ENCODE results near the gene BCL7A.

BCL7A gene

DNA sequence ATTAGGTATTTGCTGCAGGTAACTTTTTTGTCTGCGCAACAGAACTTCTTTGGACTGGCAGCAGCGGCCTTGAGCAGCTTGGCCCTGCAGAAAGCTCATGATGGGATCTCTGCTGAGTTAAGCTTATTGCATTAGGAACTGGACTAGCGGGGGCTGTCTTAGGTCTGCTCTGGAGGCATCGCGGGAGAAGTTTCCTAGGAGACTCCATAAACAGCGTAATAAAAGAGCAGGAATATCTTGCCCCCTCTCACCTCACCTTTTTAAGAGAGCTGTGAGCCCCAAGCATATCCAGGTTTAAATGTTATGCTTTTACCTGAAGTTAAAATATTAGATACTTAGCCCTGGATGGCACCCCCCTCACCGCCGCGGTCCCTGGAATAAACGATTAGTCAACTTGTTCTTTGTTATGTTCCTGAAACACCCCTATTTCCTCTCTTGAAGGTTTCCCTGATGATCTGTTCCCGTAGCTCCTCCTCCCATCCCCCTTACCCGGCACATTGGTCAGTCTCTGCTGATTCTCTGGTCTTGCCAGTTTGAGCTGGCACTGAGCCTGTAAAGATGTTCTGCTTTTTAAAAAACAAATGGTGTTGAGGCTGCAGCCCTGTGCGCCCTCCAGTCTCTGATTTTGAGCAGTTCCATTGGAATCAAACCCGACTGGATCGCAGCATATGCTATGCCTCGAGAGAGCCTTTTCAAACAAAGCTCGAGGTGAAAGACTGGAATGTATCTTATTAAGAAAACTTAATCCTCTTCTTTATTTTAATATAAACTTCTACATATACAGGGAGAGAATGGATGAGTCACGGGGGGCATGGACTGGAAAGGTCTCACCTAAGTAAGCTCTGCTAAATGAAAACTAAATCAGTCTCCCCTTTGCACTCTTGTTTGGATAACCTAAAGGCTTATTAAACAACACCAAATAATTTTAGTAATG lies 58.7 kb downstream of the BCL7A start:
- peak; percentile 64 for DNase-seq

- no peak for DNase-seq
Measured at GRCh38 chr12:122081083-122081696, 59.5 kb downstream of the BCL7A start.

GRCh38 chr12:122081697-122082221 lies 60.1 kb downstream of the BCL7A start:
- peak; percentile 71 for DNase-seq

DNA sequence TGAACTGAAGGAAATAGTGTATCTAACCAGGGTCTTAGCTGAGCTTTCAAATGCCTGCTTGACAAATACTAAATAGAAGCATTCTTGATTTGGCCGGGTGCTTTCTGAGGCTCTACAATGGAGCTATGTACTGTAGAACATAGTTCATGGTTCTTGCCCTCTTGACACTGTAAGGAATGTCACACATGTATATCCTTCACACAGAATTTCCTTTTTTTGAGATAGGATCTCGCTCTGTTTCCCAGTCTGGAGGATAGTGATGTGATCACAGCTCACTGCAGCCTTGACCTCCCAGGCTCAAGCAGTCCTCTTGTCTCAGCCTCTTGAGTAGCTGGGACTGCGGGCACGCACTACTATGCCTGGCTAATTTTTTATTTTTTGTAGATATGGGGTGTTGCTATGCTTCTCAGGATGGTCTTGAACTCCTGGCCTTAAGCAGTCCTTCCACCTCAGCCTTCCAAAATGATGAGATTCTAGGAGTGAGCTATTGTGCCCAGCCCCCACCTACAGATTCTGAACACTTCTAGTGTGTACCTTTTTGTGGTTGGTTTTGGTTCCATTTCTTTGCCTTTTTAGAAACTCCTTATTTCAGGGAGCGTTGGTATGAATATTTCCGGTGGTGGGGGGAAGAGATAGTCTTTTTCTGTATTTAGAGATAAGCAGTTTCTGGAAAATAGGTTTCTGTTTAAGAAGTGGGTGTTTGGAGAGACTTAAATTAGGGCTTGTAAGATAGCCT lies 61.1 kb downstream of the BCL7A start:
- no peak for DNase-seq

- DNase-seq = no peak
Measured at GRCh38 chr12:122084857-122085405, 63.2 kb downstream of the BCL7A start.

GRCh38 chr12:122085591-122085990 lies 63.9 kb downstream of the BCL7A start:
- no peak for DNase-seq

DNA sequence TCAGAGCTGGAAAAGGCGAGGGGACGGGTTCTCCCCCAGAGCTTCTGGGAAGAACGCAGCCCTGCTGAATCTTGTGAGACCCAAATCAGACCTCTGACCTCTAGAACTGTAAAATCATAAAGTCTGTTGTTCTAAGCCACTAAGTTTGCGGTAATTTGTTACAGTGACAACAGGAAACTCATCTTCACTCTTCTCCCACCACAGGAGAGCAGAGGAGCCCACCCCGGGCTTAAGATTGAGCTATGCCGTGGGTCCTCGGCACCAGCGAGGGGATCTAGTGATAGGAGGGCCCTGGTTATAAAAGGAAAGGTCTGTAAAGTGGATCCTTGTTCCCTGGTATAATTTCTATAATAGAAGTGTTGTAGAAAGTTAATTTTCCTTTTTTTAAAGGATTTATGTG lies 64.4 kb downstream of the BCL7A start:
- no peak for DNase-seq

DNA sequence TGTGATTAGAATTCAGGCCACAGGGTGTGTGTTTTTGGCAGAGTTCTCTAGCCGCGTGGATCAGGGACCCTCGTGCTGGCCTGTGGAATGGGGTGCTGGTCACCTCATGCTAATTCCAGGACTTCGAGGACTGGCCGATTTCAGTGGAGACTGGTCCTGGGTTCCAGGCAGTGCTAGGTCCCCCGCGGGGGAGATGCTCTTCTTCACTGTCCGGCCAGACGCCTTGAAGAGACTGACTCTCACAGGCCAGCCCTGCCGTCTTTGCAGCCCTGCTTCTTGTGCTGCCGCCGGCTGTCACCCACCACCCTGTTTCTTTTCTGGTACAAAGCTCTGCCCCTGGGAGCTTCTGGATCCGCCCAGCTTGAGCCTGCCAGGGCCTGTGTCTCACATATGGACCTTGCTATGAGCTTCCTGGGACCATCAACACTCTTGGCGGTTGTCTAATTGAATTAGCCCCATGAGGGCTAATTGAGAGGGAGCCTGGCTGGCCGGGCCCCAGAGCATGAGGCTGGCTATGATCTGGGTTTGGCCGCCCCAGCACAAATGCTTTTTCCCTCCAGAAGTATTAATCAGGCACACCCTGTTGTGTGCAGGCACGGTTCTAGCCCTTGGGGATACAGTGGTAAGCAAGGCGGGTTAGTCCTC lies 65.1 kb downstream of the BCL7A start:
- no peak for DNase-seq

DNA sequence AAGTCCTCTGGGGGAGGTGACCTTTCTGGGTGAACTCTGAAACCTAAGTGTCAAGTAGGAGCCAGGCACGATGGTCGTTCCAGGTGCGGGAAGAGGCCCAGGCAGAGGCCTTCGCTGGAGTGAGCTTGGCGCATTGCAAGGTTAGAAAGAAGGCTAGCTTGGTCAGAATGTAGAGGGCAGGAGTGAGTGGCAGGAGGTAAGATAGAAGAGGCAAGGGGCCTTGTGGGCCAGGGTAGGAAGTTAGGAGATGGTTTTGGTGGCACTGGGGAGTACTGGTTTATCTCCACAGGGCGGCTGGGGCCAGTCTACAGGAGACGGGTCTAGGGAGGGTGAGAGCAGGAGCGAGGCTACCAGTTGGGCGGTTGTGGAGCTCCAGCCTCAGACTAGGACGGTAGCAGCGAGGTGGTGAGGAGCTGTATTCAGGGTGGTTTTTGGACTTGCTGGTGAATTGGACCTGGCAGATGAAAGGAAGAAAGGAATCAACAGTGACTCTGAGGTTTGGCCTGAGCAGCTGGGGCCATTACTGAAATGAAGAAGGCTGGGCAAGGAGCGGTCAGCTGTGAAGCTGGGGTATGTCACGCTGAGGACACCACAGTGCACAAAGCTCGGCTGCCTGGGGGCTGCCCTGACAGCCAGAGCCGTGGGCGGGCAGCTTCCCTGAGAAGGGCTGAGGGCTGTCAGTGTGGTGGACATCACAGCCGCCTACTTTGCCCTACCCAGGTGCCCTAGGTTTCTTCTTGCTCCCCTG lies 65.9 kb downstream of the BCL7A start:
- no peak for DNase-seq

DNA sequence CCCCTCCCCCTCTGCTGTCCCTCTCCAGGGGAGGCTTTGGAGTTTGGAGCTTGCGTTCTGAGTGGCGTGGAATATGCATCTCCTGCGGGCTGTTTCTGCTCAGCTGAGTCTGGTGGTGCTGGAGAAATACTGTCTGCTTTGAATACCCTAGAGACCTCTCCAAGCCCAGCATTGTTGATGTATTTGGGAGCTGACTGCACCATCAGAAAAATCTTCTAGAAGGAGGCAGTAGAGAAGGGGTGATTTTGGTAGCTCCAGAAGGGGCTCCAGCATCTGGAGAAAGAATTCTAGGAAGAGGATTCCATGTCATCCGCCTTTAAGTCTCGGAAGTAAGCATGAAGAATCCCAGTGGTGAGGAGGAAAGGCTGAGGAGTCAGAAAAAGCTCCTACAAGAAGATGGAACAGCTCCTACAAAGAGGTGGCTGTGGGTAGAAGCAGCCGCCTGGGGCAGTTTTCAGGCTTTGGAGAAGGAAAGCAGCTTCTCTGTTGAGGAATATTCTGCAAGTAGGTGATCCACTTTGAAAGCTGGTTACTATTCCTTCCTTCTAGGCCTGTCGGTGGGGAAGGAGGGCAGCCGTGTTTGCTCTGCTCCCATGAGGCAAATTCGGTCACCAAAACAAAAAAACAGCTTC lies 66.6 kb downstream of the BCL7A start:
- no peak for DNase-seq

GRCh38 chr12:122089077-122089476 lies 67.4 kb downstream of the BCL7A start:
- no peak for DNase-seq

DNA sequence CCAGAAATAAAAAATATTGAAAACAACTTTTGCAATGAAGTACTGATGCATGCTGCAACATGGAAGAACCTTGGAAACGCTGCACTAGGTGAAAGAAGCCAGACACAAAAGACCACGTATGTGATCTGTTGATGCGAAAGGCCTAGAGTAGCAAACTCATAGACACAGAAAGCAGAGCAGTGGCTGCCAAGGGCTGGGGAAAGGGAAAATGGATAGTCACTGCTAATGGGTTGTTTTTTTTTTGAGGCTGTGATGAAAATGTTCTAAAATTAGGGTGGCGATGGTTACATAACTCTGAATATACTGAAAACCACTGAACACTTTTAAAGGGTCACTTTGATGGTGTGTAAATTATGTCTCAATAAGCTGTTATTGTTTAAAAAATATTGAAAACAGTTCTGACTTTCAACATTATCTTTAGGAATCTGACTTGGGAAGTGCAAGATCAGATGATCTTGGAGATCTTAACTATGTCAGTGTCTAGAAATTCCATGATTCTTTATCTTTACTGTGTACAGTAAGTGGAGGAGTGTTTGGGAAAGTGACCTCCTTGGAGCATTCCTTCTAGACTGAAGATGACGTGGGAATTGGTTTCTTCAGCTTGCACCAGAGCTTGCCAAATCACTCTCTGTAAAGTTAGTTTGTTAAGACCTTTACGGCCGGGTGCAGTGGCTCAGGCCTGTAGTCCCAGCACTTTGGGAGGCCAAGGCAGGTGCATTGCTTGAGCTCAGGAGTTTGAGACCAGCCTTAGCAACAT lies 69.3 kb downstream of the BCL7A start:
- no peak for DNase-seq

- no peak for DNase-seq
Measured at GRCh38 chr12:122093098-122093883, 71.6 kb downstream of the BCL7A start.

- DNase-seq = no peak
Measured at GRCh38 chr12:122094137-122094734, 72.6 kb downstream of the BCL7A start.

GRCh38 chr12:122094735-122095631 lies 73.3 kb downstream of the BCL7A start:
- DNase-seq = no peak

DNA sequence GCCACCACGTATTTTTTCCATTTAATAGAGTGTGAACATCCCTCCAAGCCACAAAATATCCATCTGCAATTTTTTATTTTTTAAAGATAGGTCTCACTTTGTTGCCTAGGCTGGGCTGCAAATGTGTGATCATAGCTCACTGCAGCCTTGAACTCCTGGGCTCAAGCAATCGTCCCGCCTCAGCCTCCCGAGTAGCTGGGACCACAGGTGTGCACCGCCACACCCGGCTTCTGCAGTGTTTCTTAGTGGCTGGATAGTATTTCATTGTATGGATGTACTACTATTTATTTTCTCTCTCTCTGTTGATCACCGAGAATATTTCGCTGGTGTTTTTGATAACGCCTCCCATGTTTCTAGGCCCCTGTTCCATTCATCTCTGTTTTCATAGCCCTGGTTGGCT lies 74.3 kb downstream of the BCL7A start:
- no peak for DNase-seq

DNA sequence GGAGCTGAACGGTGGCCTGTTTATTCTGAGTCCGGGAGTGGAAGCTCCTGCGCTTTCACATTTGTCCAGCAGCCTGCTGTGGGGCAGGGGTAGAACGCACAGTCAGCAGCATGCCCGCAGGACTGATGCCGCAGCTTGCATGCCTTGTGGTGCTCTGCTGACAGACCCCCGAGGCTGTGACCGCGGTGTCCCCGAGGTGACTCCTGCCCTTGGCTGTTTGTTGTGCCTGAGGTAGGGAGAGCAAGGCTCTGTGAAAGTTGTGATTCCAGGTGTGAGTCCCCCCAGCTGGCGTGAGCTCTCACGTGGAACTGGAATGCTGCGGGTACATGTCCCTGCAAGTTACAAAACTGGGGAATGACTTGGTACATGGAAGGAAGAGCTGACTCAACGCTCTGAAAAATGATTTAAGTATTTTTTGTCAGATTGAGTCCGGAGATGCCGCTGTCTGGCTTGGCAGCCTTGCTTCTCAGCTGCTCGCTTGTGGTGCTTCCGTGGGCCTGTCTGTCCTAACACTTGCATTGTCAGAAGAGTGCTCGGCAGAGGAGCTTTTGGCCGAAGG lies 75.0 kb downstream of the BCL7A start:
- DNase-seq = no peak

DNA sequence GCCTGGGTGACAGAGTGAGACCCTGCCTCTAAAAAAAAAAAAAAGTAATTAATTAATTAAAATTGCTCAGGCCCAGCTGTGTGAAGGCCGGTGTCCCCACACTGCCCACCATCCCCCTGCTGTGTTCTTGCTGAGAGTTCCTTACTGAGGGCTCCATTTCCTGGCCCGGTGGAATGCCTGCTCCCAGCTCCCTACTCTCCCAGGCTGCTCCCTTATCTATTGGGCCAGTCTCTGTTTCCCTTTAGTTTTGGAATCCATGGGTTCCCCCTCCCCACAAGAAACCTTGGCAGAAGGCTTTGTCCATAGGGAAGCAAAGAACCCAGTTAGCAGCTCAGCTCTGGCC lies 75.9 kb downstream of the BCL7A start:
- DNase-seq = no peak
